GM18873 (cell line): Measurements from ENCODE around the gene PRKG1.
"Not testable (repeated sequence)": the region's sequence is repeated elsewhere in the genome, so short reads cannot be mapped to it uniquely, and the experiment has no call there.

ENCODE experiments used
- ATAC-seq: cut with Tn5 transposase; IDR thresholded peaks from one replicate; pipeline ENCODE4 v1.9.1; 2021; ENCODE audit warnings: mild to moderate bottlenecking, moderate library complexity, moderate number of reproducible peaks; ENCODE audit not compliant: unreplicated experiment, low FRiP score

Gene PRKG1

GRCh38 chr10:51999096-51999495 is 924.8 kb downstream of the PRKG1 start:
- no peak for ATAC-seq

- ATAC-seq, result no peak
Observed at GRCh38 chr10:52004342-52004949, 930.2 kb downstream of the PRKG1 start.

GRCh38 chr10:52007091-52007490 is 932.8 kb downstream of the PRKG1 start:
- ATAC-seq, result no peak

- ATAC-seq, result no peak
Observed at GRCh38 chr10:52011118-52011517, 936.8 kb downstream of the PRKG1 start.

GRCh38 chr10:52019077-52019555 is 944.8 kb downstream of the PRKG1 start:
- ATAC-seq, result no peak

GRCh38 chr10:52019656-52020055 is 945.4 kb downstream of the PRKG1 start:
- no peak for ATAC-seq

- ATAC-seq, result no peak
Observed at GRCh38 chr10:52020173-52020572, 945.9 kb downstream of the PRKG1 start.

GRCh38 chr10:52020702-52021101 is 946.4 kb downstream of the PRKG1 start:
- ATAC-seq, result no peak

- no peak for ATAC-seq
Observed at GRCh38 chr10:52027055-52027705, 952.9 kb downstream of the PRKG1 start.

GRCh38 chr10:52028523-52028858 is 954.2 kb downstream of the PRKG1 start:
- ATAC-seq, result no peak

GRCh38 chr10:52029628-52030027 is 955.3 kb downstream of the PRKG1 start:
- no peak for ATAC-seq

GRCh38 chr10:52030051-52030790 is 955.9 kb downstream of the PRKG1 start:
- ATAC-seq, result no peak

- ATAC-seq, result no peak
Observed at GRCh38 chr10:52030975-52031374, 956.7 kb downstream of the PRKG1 start.

GRCh38 chr10:52031771-52032170 is 957.5 kb downstream of the PRKG1 start:
- no peak for ATAC-seq

GRCh38 chr10:52032681-52033629 is 958.7 kb downstream of the PRKG1 start:
- no peak for ATAC-seq

GRCh38 chr10:52039002-52039793 is 964.9 kb downstream of the PRKG1 start:
- not testable (repeated sequence) for ATAC-seq

- no peak for ATAC-seq
Observed at GRCh38 chr10:52040486-52040885, 966.2 kb downstream of the PRKG1 start.

GRCh38 chr10:52043811-52044210 is 969.5 kb downstream of the PRKG1 start:
- no peak for ATAC-seq

GRCh38 chr10:52048051-52048450 is 973.8 kb downstream of the PRKG1 start:
- no peak for ATAC-seq
